Activated naive CD4-positive, alpha-beta T cell treated with anti-CD3 and anti-CD28 coated beads, Interleukin-2, amount 50 U/mL, for 72 hours (primary cell): ENCODE results near the gene ELFN1. TPM values are rescaled to one million over a fixed set of nuclear protein-coding genes. Genes with fewer than 3 reads are reported as not detected.
A peak's percentile ranks its signal among the peaks of the same experiment; 100 is the strongest.

Source experiments
- ATAC-seq, 2 donors: fragments of 150-1000 bp; cut with Tn5 transposase; 2 replicates each; pipeline ENCODE4 v1.10.0; 2021; ENCODE audit warnings: mild to moderate bottlenecking in 2 of 2, moderate library complexity in 2 of 2
- DNase-seq, 2 donors: peaks; one replicate each; pipeline ENCODE4 v3.0.0; 2021 to 2022; ENCODE audit warnings: low spot score in 2 of 2
- H3K27ac Mint-ChIP-seq, 2 donors: one replicate each; pipeline ENCODE4 v1.8.0; 2022; ENCODE audit warnings: mild to moderate bottlenecking in 2 of 2, mixed read lengths in 2 of 2
- H3K36me3 Mint-ChIP-seq, 2 donors: one replicate each; pipeline ENCODE4 v1.8.0; 2022; ENCODE audit warnings: mixed read lengths in 2 of 2
- H3K9me3 Mint-ChIP-seq, 2 donors: one replicate each; pipeline ENCODE4 v1.8.0; 2022; ENCODE audit warnings: mixed read lengths in 2 of 2
- total RNA-seq, 2 donors: library from RNA; stranded (reverse); gene quantifications; one replicate each; pipeline ENCODE4 v1.2.3, GENCODE V29; 2022

Gene ELFN1
- total RNA-seq, 2 donors from 2014 or later: 0.07 TPM; not detected in 1

DNA sequence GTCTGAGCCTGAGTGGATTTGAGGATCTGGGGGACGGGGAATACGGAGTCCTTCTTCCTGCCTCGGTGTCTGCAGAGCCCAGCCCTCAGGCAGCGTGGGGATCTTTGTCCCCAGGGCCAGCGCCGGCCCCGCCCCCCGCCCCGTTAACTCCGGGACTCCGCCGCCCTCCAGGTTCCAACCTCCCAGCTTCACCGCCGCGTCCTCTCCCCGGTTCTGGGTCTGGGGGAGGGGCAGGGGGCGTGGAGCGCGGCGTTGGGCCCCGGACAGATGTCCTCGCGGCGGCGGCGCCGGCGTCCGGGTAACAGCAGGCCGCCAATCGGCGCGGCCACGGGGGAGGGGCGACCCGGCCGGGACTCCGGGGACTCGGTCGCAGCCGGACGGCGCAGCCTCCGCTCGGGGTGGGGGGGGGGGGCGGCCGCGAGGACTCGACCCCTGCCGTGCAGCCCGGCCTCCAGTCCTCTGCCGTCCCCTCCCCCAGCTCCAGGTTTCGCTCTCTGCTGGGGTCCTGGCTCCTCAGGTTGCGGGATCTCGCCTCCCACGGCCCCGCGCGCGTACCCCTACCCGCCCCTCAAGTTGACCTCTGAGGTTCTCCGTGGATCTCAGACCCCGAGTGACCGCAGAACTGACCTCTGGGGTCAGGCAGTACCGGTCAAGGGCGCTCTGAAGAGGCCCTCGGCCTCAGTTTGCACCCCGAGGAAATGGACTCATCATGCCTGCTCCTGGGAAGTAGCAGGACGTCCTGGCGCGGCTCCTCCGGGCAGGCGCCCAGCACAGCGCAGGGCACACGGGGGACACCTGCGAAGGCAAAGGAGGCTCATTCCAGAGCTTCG, 2.3 kb upstream of the ELFN1 start:
- Mint-ChIP-seq H3K36me3 (no peaks in the 10 kb centered on the region), H3K27ac (no peak overlapping the region), H3K9me3 (no peaks in the 10 kb centered on the region)
- ATAC-seq (peak in 1 of 2 donors; percentile 8), DNase-seq (no peak)

DNA sequence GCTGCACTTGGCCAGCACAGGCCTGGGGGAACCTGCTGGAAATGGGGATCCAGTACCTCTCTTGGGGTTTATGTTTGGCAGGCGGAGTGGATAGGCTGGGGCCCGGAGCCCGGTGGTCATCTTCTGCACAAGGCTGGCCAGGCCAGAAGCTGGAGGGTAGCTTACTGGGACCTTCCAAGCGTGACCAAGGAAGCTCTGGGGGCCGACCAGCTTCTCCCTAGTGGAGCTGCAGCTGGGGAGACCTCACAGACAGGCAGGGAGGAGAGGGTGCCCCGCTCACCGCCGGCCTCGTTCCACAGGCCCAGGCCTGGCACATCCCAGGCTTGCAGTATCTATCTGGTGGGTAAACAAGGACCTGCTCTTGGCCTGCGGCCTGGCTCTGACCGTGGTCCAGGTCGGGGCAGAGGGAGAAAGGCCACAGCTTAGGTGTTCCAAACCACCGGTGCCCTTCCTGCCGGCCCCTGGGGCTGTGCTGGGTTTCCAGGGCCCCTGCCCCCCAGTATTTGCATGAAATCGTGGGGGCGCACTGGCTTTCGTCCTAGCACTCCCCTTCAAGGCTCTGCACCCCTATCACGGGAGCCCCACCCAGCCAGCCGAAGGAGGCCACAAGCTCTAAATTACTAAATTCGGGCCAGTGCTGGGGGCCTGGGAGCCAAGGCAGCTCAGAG, 1.5 kb upstream of the ELFN1 start:
- ATAC-seq: peak in 1 of 2 donors; percentile 21

GRCh38 chr7:1669064-1669951, 769 bp upstream of the ELFN1 start:
- Mint-ChIP-seq H3K27ac (no peak overlapping the region), H3K9me3 (no peaks in the 10 kb centered on the region), H3K36me3 (no peaks in the 10 kb centered on the region)
- ATAC-seq (peak in 1 of 2 donors; percentile 36), DNase-seq (peak in 1 of 2 donors; percentile 40)

More for the DNA sequence above, 1.5 kb upstream of the ELFN1 start:
- Mint-ChIP-seq H3K9me3 (no peaks in the 10 kb centered on the region), H3K36me3 (no peaks in the 10 kb centered on the region), H3K27ac (no peak overlapping the region)
- peak in 1 of 2 donors; percentile 50 for DNase-seq

- ATAC-seq: no peak
- no peaks in the 10 kb centered on the region for H3K9me3 Mint-ChIP-seq
- peak in 1 of 2 donors; percentile 26 for DNase-seq
- H3K27ac Mint-ChIP-seq: no peak overlapping the region
- no peaks in the 10 kb centered on the region for H3K36me3 Mint-ChIP-seq
These were observed 967 bp downstream of the ELFN1 start for GRCh38 chr7:1670894-1671593.

DNA sequence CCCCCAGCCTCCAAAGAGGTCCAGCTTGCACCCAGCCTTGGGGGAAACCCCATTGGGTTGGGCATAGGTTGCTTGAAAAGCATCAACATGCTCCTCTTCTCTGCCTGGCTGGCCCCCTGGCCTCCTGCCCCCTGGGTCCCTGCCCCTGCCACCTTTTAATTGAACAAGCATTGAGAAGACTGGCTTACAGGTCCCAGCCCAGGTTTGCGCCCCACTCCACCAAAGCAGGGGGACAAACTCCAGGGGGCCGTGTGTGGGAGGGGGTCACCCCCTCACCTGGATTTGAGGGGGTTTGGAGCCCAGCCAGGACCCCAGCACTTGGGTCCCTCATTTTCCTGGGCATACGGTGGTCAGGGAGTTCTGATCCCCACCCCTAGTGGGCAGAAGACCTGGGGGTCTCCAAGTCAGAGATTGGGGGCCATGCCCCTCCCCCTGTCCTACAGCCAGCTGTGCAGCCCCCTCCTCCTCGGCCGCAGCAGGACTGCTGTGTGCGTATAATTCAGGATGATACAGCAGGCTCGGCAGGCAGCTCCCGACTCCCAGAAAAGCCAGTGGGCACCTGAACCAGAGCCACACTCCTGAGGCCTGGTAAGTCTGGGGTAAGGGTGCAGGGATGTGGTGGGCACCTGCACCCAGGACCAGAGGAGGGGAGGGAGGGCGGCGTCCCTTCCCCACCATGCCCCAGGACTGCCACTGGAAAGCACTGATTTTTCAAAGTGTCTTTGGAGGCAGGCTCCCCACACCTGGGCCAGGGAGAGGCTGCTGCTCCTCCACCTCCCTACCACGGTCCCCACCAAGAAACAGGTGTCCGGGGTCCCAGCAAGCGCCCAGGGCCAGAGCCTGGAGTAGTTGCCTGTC, 1.7 kb downstream of the ELFN1 start:
- DNase-seq (peak in 1 of 2 donors; percentile 44), ATAC-seq (no peak)
- no peaks in the 10 kb centered on the region for H3K36me3 Mint-ChIP-seq
- H3K9me3 Mint-ChIP-seq: no peaks in the 10 kb centered on the region
- H3K27ac Mint-ChIP-seq: no peak overlapping the region

DNA sequence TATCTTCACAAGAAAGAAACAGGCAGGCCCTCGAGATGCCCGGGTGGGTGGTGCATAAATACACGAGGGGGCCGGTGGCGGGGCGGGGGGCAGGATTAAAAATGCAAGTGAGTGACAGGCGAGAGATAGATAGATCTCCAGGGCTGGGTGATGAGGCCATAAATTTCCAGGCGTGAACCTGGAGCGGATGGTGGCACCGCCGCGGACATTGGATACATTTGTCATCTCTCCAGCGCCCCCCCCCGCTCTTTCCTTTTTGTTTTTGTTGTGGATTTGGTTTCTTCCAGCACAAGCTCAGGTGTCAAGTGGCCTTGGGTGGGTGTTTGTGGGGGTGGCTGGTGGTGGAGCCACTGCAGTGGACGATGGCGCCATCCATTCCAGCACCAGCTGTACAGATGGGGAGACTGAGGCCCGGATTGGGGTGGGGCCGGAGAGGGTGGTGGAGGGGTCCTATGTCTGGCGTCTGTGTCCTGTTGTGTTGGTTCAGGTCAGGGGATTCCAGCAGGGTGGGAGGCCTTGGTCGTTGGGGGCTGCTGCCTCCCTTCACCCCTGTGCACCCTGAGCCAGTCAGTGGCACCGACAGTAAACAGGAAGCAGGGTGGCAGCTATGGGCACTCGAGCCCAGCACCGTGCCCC, 2.9 kb downstream of the ELFN1 start:
- Mint-ChIP-seq H3K36me3 (no peaks in the 10 kb centered on the region), H3K27ac (no peak overlapping the region), H3K9me3 (no peaks in the 10 kb centered on the region)
- DNase-seq: peak in 1 of 2 donors; percentile 11
- ATAC-seq: no peak

GRCh38 chr7:1673581-1674118, 3.6 kb downstream of the ELFN1 start:
- Mint-ChIP-seq H3K36me3 (no peaks in the 10 kb centered on the region), H3K9me3 (no peaks in the 10 kb centered on the region), H3K27ac (no peak overlapping the region)
- ATAC-seq (no peak), DNase-seq (peak in 1 of 2 donors; percentile 41)

DNA sequence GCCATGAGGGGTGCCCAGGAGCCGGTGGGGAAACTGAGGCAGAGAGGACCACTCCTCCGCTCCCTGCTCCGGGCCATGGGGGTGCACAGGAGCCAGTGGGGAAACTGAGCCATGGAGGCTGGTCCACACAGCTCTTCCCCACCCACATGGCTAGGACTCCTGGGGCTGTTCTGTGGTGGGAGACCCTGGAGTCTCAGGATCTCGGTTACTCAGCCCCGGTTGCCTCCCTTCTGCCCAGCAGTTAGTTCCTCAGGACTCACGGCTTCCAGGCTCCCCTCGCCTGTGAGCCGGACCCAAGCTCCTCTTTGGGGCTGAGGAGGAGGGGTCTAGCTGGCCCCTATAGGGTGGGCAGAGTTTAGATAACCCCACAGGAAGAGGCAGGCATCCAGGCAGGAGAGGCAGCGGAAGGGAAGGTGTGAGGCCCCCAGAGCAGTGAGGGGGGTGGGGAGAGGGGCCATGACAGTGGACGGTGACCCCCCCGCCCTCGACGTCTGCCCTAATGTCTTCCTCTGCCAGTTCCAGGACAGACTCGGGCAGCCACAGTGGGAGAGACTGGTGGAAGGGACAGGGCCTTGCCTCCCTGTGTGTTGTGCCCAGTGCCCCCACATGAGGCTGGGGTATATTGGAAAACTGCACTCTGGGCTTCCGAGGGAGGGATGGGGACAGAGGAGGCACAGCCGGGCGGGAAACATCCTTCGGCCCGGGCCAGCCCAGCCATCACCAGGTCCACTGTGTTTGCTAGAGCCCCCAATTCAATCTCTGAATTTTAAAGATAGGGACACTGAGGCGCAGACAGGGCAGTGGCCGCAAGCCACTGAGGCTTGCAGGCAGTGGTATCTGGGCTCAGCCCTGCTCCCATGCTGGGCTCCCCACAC, 4.3 kb downstream of the ELFN1 start:
- ATAC-seq: no peak
- DNase-seq: peak in 1 of 2 donors; percentile 42
- no peaks in the 10 kb centered on the region for H3K36me3 Mint-ChIP-seq
- H3K27ac Mint-ChIP-seq: no peak overlapping the region
- no peaks in the 10 kb centered on the region for H3K9me3 Mint-ChIP-seq

DNA sequence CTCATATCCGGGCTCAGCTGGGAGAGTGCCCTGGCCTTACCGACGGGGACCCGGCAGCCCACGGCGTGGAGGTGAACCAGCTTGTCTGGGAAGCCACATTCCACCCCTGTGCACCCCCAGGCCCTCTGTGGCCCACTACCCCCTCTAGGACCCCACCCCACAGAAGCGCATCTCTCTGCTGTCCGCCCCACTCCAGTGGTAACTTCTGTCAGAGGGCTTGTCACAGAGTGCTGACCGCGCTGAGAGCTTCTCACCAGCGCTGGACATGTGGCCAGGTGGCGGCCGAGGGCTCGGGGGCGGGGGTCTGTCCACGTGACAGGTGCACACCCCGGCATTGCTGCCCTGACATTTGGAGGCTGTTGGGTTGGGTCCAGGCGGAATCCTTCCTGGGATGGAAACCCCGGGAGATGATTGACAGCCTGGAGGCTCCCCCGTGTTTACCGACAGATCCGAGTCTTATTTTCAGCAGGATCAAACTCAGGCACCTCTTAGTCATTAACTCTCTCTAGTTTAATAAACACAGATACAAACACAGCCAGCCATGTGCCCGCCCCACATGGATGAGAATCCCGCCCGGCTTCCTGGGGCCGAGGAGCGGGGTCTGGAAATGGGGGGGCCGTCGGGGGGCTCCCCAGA, 5.1 kb downstream of the ELFN1 start:
- Mint-ChIP-seq H3K27ac (no peak overlapping the region), H3K9me3 (no peaks in the 10 kb centered on the region), H3K36me3 (no peaks in the 10 kb centered on the region)
- ATAC-seq (no peak), DNase-seq (peak in 1 of 2 donors; percentile 52)

DNA sequence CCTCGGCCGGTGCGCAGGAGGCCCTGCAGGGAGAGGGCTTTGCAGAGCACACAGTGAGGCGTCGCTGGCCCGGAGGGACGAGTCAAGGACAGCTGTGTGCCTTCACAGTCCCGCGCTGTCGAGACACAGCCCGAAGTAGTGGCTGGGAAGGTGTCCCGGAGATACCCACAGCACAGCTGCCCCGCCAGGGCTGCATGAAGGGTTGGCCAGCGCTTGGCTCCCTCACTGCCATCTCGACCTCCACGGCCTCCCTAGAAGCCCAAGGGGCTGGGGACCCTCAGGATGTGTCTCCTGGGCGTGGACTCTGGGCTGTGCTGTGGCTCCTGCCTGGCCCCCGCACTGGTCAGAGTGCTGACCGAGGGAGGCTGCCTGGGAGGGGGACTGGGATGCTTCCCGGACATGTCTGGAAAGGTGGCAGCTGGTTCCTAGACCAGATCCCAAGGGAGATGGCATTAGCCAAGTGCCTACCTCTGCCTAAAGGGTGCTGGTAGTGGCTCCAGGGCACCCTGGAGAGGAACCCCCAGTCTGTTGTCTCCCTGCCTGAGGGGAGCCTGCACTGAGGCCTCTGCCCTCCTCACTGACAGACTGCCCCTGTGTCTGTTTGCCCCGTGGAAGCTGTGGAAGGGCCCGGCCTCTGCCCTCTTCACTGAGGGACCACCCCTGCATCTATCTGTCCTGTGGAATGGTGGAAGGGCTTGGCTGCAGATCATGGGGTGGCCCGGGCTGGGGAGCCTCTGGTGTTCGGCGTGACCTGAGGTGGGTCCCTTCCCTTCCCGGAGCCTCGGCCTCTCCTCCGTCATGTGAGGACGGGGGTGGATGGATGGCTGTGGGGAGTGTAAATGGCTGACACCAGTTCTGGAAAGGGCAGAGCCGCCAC, 5.8 kb downstream of the ELFN1 start:
- no peak for ATAC-seq
- no peak overlapping the region for H3K27ac Mint-ChIP-seq

GRCh38 chr7:1676550-1677078, 6.5 kb downstream of the ELFN1 start:
- ATAC-seq (no peak), DNase-seq (no peak)
- H3K36me3 Mint-ChIP-seq: no peaks in the 10 kb centered on the region
- no peak overlapping the region for H3K27ac Mint-ChIP-seq
- H3K9me3 Mint-ChIP-seq: no peaks in the 10 kb centered on the region

More for the DNA sequence above, 5.8 kb downstream of the ELFN1 start:
- DNase-seq: peak in 1 of 2 donors; percentile 51
- Mint-ChIP-seq H3K36me3 (no peaks in the 10 kb centered on the region), H3K9me3 (no peaks in the 10 kb centered on the region)

- H3K27ac Mint-ChIP-seq: no peak overlapping the region
- ATAC-seq: no peak
- H3K9me3 Mint-ChIP-seq: no peaks in the 10 kb centered on the region
- DNase-seq: peak in 1 of 2 donors; percentile 39
- H3K36me3 Mint-ChIP-seq: no peaks in the 10 kb centered on the region
These were observed 7.4 kb downstream of the ELFN1 start for GRCh38 chr7:1677206-1678080.
